Trophoblast cell (in vitro differentiated cells and primary cell): ENCODE data around the gene PHYH.

Experiments used
- DNase-seq, 2 donors: peaks; one replicate each; pipeline ENCODE4 v3.0.0-alpha.2; 2016
- H2AFZ ChIP-seq: 2 replicates; pipeline ENCODE4 v1.6.1; 2013; ENCODE audit warnings: low read length, moderate library complexity, mild to moderate bottlenecking; ENCODE audit not compliant: insufficient read depth, poor library complexity
- H2AK5ac ChIP-seq: 2 replicates; pipeline ENCODE4 v1.6.1; 2013; ENCODE audit warnings: mild to moderate bottlenecking, low read length
- H2BK120ac ChIP-seq: 2 replicates; pipeline ENCODE4 v1.6.1; 2013; ENCODE audit warnings: low read length, mild to moderate bottlenecking, moderate library complexity; ENCODE audit not compliant: insufficient read depth, poor library complexity
- H2BK12ac ChIP-seq: 2 replicates; pipeline ENCODE4 v1.6.1; 2013; ENCODE audit warnings: mild to moderate bottlenecking, low read length, moderate library complexity
- H2BK5ac ChIP-seq: 2 replicates; pipeline ENCODE4 v1.6.1; 2013; ENCODE audit warnings: low read length, low read depth, moderate library complexity, mild to moderate bottlenecking; ENCODE audit not compliant: poor library complexity
- H3K14ac ChIP-seq: 2 replicates; pipeline ENCODE4 v1.6.1; 2013; ENCODE audit warnings: mild to moderate bottlenecking, low read length
- H3K18ac ChIP-seq: 2 replicates; pipeline ENCODE4 v1.6.1; 2013; ENCODE audit warnings: mild to moderate bottlenecking, low read length
- H3K23ac ChIP-seq: 2 replicates; pipeline ENCODE4 v1.6.1; 2013; ENCODE audit warnings: low read length
- H3K27ac ChIP-seq: 2 replicates; pipeline ENCODE4 v1.5.1; 2013; ENCODE audit warnings: low read depth, mild to moderate bottlenecking, inconsistent platforms, low read length, moderate library complexity
- H3K27me3 ChIP-seq: 2 replicates; pipeline ENCODE4 v1.6.1; 2013; ENCODE audit warnings: inconsistent platforms, mild to moderate bottlenecking, low read length, moderate library complexity; ENCODE audit not compliant: insufficient read depth
- H3K36me3 ChIP-seq, 2 experiments: 1 replicate in 1 of 2; 2 replicates in 1 of 2; pipeline ENCODE4 v1.6.1; 2013; ENCODE audit warnings: low read length in 2 of 2, mild to moderate bottlenecking in 2 of 2, moderate library complexity in 1 of 2; ENCODE audit not compliant: insufficient read depth in 2 of 2, control insufficient read depth in 1 of 2
- H3K4ac ChIP-seq: 2 replicates; pipeline ENCODE4 v1.6.1; 2013; ENCODE audit warnings: low read depth, mild to moderate bottlenecking, low read length, moderate library complexity
- H3K4me1 ChIP-seq, 2 experiments: 1 replicate in 1 of 2; 2 replicates in 1 of 2; pipeline ENCODE4 v1.6.1; 2013; ENCODE audit warnings: low read length in 2 of 2, mild to moderate bottlenecking in 2 of 2, moderate library complexity in 1 of 2; ENCODE audit not compliant: insufficient read depth in 2 of 2, control insufficient read depth in 1 of 2
- H3K4me2 ChIP-seq: 2 replicates; pipeline ENCODE4 v1.6.1; 2013; ENCODE audit warnings: inconsistent platforms, mild to moderate bottlenecking, low read length, moderate library complexity
- H3K4me3 ChIP-seq: 2 replicates; pipeline ENCODE4 v1.5.1; 2013; ENCODE audit warnings: mild to moderate bottlenecking, low read depth, low read length, inconsistent platforms
- H3K79me1 ChIP-seq: one replicate; pipeline ENCODE4 v1.6.1; 2013; ENCODE audit warnings: low read length
- H3K79me2 ChIP-seq: 2 replicates; pipeline ENCODE4 v1.6.1; 2013; ENCODE audit warnings: low read length, mild to moderate bottlenecking; ENCODE audit not compliant: control insufficient read depth, insufficient read depth, poor library complexity
- H3K9ac ChIP-seq: 2 replicates; pipeline ENCODE4 v1.6.1; 2013; ENCODE audit warnings: mild to moderate bottlenecking, low read length
- H3K9me3 ChIP-seq: 2 replicates; pipeline ENCODE4 v1.6.1; 2013; ENCODE audit warnings: low read depth, mild to moderate bottlenecking, control low read depth, inconsistent platforms, low read length; ENCODE audit not compliant: insufficient read depth
- H4K12ac ChIP-seq: 2 replicates; pipeline ENCODE4 v1.6.1; 2013; ENCODE audit warnings: low read depth, mild to moderate bottlenecking, low read length, moderate library complexity
- H4K8ac ChIP-seq: 2 replicates; pipeline ENCODE4 v1.6.1; 2013; ENCODE audit warnings: low read depth, mild to moderate bottlenecking, low read length, moderate library complexity
- H4K91ac ChIP-seq: one replicate; pipeline ENCODE4 v1.6.1; 2013; ENCODE audit warnings: low read depth, mild to moderate bottlenecking, low read length, moderate library complexity
- WGBS: extraction: QIAGEN DNeasy Blood & Tissue Kit; methylation state at CpG from one replicate; pipeline ENCODE4 v1.1.7; 2013; ENCODE audit warnings: missing lambda C conversion rate; ENCODE audit not compliant: insufficient read length, insufficient coverage; ENCODE audit errors: extremely low coverage; 5-methylcytosine and 5-hydroxymethylcytosine counted together

The PHYH gene

DNA sequence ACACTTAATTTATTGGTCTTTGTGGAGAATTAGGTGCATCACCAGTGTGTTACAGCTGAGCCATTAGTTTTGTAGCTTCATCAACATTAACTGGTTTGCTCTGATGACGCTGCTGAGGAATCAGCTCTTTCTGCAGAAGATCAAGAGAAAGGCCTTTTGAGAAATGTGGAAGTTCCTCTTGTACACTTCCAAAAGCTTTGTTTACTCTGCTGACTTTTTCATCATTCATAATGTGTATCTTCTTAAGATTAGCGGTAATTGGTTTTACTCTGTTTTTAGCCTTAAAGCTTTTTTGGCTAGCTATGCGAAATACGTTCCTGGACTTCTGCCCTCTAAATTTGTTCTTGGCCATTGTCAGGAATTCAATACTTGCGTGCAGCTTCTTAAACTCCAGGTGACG lies 8.2 kb upstream of the PHYH start:
- no peak for DNase-seq
- Histone ChIP-seq H3K79me2 (no peaks in the 10 kb centered on the region), H3K23ac (no peak overlapping the region), H2BK120ac (no peak overlapping the region), H3K9ac (no peak overlapping the region), H3K4me3 (no peak overlapping the region), H3K18ac (no peak overlapping the region), H2BK5ac (no peak overlapping the region), H3K27me3 (no peaks in the 10 kb centered on the region), H2AFZ (no peak overlapping the region), H2AK5ac (no peak overlapping the region), H4K91ac (no peak overlapping the region), H3K27ac (no peak overlapping the region), H3K9me3 (no peaks in the 10 kb centered on the region), H3K4me1 (no peaks in the 10 kb centered on the region), H3K36me3 (no peaks in the 10 kb centered on the region), H2BK12ac (no peak overlapping the region), H4K12ac (no peak overlapping the region), H4K8ac (no peak overlapping the region), H3K14ac (no peak overlapping the region), H3K4me2 (no peak overlapping the region), H3K79me1 (no peaks in the 10 kb centered on the region), H3K4ac (no peak overlapping the region)
- no CpG with 5 or more reads among the region's 6 CpGs for WGBS

DNA sequence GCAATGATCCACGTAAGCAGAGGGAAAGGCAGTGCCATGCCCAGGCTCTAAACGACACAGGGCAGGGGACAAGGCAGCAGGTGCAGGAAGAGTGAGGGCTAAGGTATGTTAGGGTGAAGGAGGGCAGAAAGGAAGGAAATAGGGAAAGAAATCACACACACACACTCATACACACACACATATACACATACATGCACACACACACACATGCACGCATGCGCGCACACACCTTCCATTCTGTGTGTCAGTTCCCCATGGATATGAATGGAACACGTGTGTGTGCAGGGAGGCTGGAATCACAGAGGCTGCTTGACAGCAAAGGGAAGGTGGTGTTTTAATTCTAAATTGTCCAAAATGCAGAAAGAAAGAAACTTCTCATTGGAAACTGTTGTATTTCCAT lies 6.2 kb upstream of the PHYH start:
- no peak overlapping the region for H3K27ac ChIP-seq
- H3K4ac ChIP-seq, result no peak overlapping the region
- H3K27me3 ChIP-seq, result no peaks in the 10 kb centered on the region
- H2AK5ac ChIP-seq, result no peak overlapping the region
- H4K91ac ChIP-seq, result no peak overlapping the region
- H2AFZ ChIP-seq, result no peak overlapping the region
- no peak overlapping the region for H3K14ac ChIP-seq
- no peak overlapping the region for H3K4me2 ChIP-seq
- no peak overlapping the region for H4K12ac ChIP-seq
- no peaks in the 10 kb centered on the region for H3K36me3 ChIP-seq
- H3K9ac ChIP-seq, result no peak overlapping the region
- H3K9me3 ChIP-seq, result no peaks in the 10 kb centered on the region
- WGBS, result no CpG with 5 or more reads among the region's 6 CpGs
- H3K18ac ChIP-seq, result no peak overlapping the region
- no peak overlapping the region for H4K8ac ChIP-seq
- peaks cover 2% of the 10 kb centered on the region for H3K79me2 ChIP-seq
- H3K79me1 ChIP-seq, result peaks cover 2% of the 10 kb centered on the region
- no peak overlapping the region for H2BK5ac ChIP-seq
- H3K4me3 ChIP-seq, result no peak overlapping the region
- H2BK120ac ChIP-seq, result no peak overlapping the region
- H3K4me1 ChIP-seq, result no peaks in the 10 kb centered on the region
- no peak for DNase-seq
- H3K23ac ChIP-seq, result peak overlapping the region; percentile 25
- no peak overlapping the region for H2BK12ac ChIP-seq

DNA sequence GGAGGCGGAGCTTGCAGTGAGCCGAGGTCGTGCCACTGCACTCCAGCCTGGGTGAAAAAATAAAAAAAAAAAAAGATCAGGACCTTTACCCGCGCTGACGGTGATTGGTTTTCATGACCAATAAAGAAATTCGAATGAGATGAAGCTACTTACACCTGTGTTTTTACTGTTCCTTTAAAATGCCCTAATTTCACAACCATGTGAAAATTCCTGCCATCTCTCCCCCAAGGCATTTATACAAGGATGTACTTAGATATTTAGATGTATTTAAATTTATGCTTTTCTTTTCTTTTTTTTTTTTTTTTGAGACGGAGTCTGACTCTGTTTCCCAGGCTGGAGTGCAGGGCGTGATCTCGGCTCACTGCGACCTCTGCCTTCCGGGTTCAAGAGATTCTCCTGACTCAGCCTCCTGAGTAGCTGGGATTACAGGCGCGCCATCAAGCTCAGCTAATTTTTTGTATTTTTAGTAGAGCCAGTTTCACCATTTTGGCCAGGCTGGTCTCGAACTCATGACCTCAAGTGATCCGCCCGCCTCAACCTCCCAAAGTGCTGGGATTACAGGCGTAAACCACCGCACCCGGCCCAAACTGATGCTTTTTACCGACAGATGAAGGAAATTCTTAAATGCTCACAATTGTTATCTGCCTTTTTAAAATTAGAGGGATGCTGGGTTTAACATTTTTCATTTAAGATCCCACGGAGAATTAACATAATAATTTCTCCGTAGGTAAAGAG lies 3.1 kb upstream of the PHYH start:
- H3K4me1 ChIP-seq, result peaks cover 3% of the 10 kb centered on the region in 2 experiments
- peak; percentile 20 to 68 for DNase-seq
- WGBS, result no CpG with 5 or more reads among the region's 23 CpGs
- no peak overlapping the region for H3K4me2 ChIP-seq
- no peak overlapping the region for H2BK5ac ChIP-seq
- no peaks in the 10 kb centered on the region for H3K9me3 ChIP-seq
- H3K23ac ChIP-seq, result no peak overlapping the region
- no peak overlapping the region for H2BK120ac ChIP-seq
- no peak overlapping the region for H3K4ac ChIP-seq
- H4K8ac ChIP-seq, result peak overlapping the region; percentile 88
- no peak overlapping the region for H4K12ac ChIP-seq
- H3K14ac ChIP-seq, result no peak overlapping the region
- no peak overlapping the region for H2AFZ ChIP-seq
- H3K79me1 ChIP-seq, result peaks cover 9% of the 10 kb centered on the region
- no peak overlapping the region for H2BK12ac ChIP-seq
- peaks cover 8% of the 10 kb centered on the region for H3K79me2 ChIP-seq
- H3K4me3 ChIP-seq, result no peak overlapping the region
- no peak overlapping the region for H4K91ac ChIP-seq
- no peak overlapping the region for H3K27ac ChIP-seq
- no peak overlapping the region for H2AK5ac ChIP-seq
- H3K9ac ChIP-seq, result no peak overlapping the region
- H3K27me3 ChIP-seq, result no peaks in the 10 kb centered on the region
- H3K36me3 ChIP-seq, result no peaks in the 10 kb centered on the region
- H3K18ac ChIP-seq, result no peak overlapping the region

DNA sequence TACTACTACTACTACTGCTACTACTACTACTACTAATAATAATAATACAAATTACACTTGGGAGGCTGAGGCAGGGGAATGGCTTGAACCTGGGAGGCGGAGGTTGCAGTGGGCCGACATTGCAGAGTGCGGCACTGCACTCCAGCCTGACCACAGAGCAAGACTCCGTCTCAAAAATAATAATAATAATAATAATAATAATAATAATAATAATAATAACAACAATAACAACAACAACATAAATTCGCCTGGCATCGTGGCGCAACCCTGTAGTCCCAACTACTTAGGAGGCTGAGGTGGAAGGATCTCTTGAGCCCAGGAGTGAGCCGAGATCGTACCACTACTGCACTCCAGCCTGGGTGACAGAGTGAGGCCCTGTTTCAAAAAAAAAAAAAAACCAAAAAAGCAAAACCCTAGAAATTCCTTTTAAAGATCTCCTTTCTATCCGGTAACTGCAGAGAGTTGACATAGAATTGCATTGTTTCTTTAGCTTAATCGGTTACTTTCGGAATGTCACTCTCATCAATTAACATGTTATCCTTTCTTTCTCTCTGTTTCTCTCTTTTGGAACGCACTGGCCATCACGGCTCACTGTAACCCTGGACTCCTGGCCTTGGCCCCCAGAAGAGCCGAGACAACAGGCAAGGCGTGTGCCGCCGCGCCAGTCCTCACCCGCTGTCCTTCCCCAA lies 972 bp downstream of the PHYH start:
- Histone ChIP-seq H3K4ac (no peak overlapping the region), H3K18ac (peak overlapping the region; percentile 19), H3K79me1 (peaks cover 9% of the 10 kb centered on the region), H2BK5ac (no peak overlapping the region), H4K91ac (peak overlapping the region; percentile 81), H3K9ac (peak overlapping the region; percentile 16), H3K4me2 (peak overlapping the region; percentile 73), H4K12ac (no peak overlapping the region), H3K9me3 (no peaks in the 10 kb centered on the region), H2BK12ac (no peak overlapping the region), H2BK120ac (peak overlapping the region; percentile 10), H3K14ac (peak overlapping the region; percentile 79), H4K8ac (peak overlapping the region; percentile 91), H2AK5ac (no peak overlapping the region), H3K27me3 (no peaks in the 10 kb centered on the region), H3K4me3 (peak overlapping the region; percentile 80), H3K79me2 (peaks cover 8% of the 10 kb centered on the region), H3K27ac (no peak overlapping the region), H2AFZ (peak overlapping the region; percentile 57), H3K23ac (no peak overlapping the region), H3K36me3 (no peaks in the 10 kb centered on the region), H3K4me1 (peaks cover 3% of the 10 kb centered on the region in 2 experiments)
- WGBS, result no CpG with 5 or more reads among the region's 20 CpGs
- no peak for DNase-seq
